Type B pancreatic cell (in vitro differentiated cells): ENCODE results near the gene ZNF273. TPM values are rescaled to one million over a fixed set of nuclear protein-coding genes. Genes with fewer than 3 reads are reported as not detected.
A peak's percentile ranks its signal among the peaks of the same experiment; 100 is the strongest.

Experiments
- DNase-seq: peaks from one replicate; pipeline ENCODE4 v3.0.0; 2021; ENCODE audit warnings: mixed read lengths; ENCODE audit not compliant: unreplicated experiment; ENCODE audit errors: extremely low spot score
- H3K27ac Mint-ChIP-seq: 2 replicates; pipeline ENCODE4 v1.8.0; 2021; ENCODE audit warnings: mild to moderate bottlenecking, mixed read lengths
- H3K27me3 Mint-ChIP-seq: 2 replicates; pipeline ENCODE4 v1.8.0; 2021; ENCODE audit warnings: mixed read lengths
- H3K36me3 Mint-ChIP-seq: 2 replicates; pipeline ENCODE4 v1.8.0; 2021; ENCODE audit warnings: mixed read lengths
- H3K4me1 Mint-ChIP-seq: one replicate; pipeline ENCODE4 v1.8.0; 2021; ENCODE audit warnings: mixed read lengths; ENCODE audit not compliant: unreplicated experiment
- H3K4me3 Mint-ChIP-seq: 2 replicates; pipeline ENCODE4 v1.8.0; 2021; ENCODE audit warnings: mild to moderate bottlenecking, mixed read lengths
- H3K9me3 Mint-ChIP-seq: 2 replicates; pipeline ENCODE4 v1.8.0; 2021; ENCODE audit warnings: mixed read lengths
- total RNA-seq: library from RNA; stranded (reverse); gene quantifications from 2 replicates; pipeline ENCODE4 v1.2.1, GENCODE V29; 2021; ENCODE audit warnings: low replicate concordance
- TF ChIP-seq, protein P1 (sequence below): fragments of 200-600 bp; sonication (generic); conservative IDR thresholded peaks from 2 replicates; pipeline ENCODE4 v1.5.0; 2021; ENCODE audit warnings: antibody characterized with exemption, mild to moderate bottlenecking

ZNF273 gene
- total RNA-seq, 1 donor from 2014 or later: 9.3 TPM

GRCh38 chr7:64867863-64868440 lies 35.1 kb upstream of the ZNF273 start:
- no peak overlapping the region for H3K27ac Mint-ChIP-seq
- no peaks in the 10 kb centered on the region for H3K36me3 Mint-ChIP-seq
- no peaks in the 10 kb centered on the region for H3K27me3 Mint-ChIP-seq
- no peaks in the 10 kb centered on the region for H3K4me1 Mint-ChIP-seq
- no peak for DNase-seq
- no peaks in the 10 kb centered on the region for H3K9me3 Mint-ChIP-seq
- H3K4me3 Mint-ChIP-seq: no peak overlapping the region
- TF ChIP-seq, protein P1, sequence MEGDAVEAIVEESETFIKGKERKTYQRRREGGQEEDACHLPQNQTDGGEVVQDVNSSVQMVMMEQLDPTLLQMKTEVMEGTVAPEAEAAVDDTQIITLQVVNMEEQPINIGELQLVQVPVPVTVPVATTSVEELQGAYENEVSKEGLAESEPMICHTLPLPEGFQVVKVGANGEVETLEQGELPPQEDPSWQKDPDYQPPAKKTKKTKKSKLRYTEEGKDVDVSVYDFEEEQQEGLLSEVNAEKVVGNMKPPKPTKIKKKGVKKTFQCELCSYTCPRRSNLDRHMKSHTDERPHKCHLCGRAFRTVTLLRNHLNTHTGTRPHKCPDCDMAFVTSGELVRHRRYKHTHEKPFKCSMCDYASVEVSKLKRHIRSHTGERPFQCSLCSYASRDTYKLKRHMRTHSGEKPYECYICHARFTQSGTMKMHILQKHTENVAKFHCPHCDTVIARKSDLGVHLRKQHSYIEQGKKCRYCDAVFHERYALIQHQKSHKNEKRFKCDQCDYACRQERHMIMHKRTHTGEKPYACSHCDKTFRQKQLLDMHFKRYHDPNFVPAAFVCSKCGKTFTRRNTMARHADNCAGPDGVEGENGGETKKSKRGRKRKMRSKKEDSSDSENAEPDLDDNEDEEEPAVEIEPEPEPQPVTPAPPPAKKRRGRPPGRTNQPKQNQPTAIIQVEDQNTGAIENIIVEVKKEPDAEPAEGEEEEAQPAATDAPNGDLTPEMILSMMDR: no peak

DNA sequence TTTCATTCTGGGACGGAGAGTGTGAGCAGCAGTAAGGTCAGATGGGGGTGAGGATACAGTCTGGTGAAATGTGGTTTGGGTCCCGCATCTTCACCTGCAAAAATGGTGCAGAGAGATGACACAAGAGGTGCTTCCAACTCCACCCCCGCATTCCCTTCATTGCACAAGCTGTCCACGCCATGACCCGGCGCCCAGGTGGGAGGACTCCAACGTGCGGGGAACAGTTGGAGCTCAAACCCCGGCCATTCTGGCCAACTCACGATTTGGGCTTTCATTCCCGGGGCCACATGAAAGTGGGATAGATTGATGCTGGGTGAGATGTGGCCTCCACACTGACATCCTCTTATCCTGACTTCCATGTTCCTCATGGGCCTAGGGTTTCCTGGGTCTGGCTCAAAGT lies 34.6 kb upstream of the ZNF273 start:
- Mint-ChIP-seq H3K27me3 (no peaks in the 10 kb centered on the region), H3K27ac (no peak overlapping the region), H3K4me1 (no peaks in the 10 kb centered on the region), H3K4me3 (no peak overlapping the region), H3K9me3 (no peaks in the 10 kb centered on the region), H3K36me3 (no peaks in the 10 kb centered on the region)
- TF ChIP-seq, protein P1: no peak
- peak; percentile 40 for DNase-seq

- H3K9me3 Mint-ChIP-seq: no peaks in the 10 kb centered on the region
Observed at GRCh38 chr7:64869121-64869725, 33.9 kb upstream of the ZNF273 start.

GRCh38 chr7:64869912-64870562 lies 33.0 kb upstream of the ZNF273 start:
- H3K27me3 Mint-ChIP-seq: no peaks in the 10 kb centered on the region
- TF ChIP-seq, protein P1: no peak
- no peaks in the 10 kb centered on the region for H3K4me1 Mint-ChIP-seq
- no peak overlapping the region for H3K4me3 Mint-ChIP-seq
- H3K9me3 Mint-ChIP-seq: no peaks in the 10 kb centered on the region
- H3K27ac Mint-ChIP-seq: no peak overlapping the region
- peak; percentile 44 for DNase-seq
- no peaks in the 10 kb centered on the region for H3K36me3 Mint-ChIP-seq

More at GRCh38 chr7:64869121-64869725, 33.9 kb upstream of the ZNF273 start:
- no peaks in the 10 kb centered on the region for H3K36me3 Mint-ChIP-seq
- no peaks in the 10 kb centered on the region for H3K4me1 Mint-ChIP-seq
- H3K27me3 Mint-ChIP-seq: no peaks in the 10 kb centered on the region
- TF ChIP-seq, protein P1: no peak
- DNase-seq: no peak
- H3K4me3 Mint-ChIP-seq: no peak overlapping the region
- H3K27ac Mint-ChIP-seq: no peak overlapping the region

DNA sequence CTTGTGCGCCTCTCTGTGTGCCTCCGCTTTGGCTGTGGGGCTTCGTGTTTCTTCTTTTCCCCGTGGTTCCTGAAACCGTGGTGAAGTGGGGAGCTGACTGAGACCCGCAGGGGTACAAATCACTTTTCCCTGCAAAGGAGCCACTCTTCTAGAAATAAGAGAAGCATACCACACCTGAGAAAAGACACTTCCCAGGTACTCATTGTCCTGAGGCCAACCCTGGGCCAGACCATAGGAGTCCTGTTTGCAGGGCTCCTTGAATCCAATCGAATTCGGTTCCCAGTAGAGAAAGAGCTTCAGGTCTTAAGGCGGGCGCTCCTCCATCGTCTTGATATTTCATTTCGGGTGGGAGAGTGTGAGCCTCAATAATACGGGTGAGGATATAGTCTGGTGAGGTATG lies 32.4 kb upstream of the ZNF273 start:
- H3K27ac Mint-ChIP-seq: no peak overlapping the region
- H3K27me3 Mint-ChIP-seq: no peaks in the 10 kb centered on the region
- no peaks in the 10 kb centered on the region for H3K36me3 Mint-ChIP-seq
- no peak overlapping the region for H3K4me3 Mint-ChIP-seq
- H3K4me1 Mint-ChIP-seq: no peaks in the 10 kb centered on the region
- H3K9me3 Mint-ChIP-seq: no peaks in the 10 kb centered on the region
- TF ChIP-seq, protein P1: no peak
- DNase-seq: peak; percentile 44
